Keratinocyte (primary cell): ENCODE results near the gene ALDH9A1. TPM values are rescaled to one million over a fixed set of nuclear protein-coding genes. Genes with fewer than 3 reads are reported as not detected.

ENCODE experiments used
- DNase-seq: peaks from one replicate; pipeline ENCODE4 v3.0.0-alpha.2; 2011; ENCODE audit warnings: low read depth, missing footprints, low spot score
- FAIRE-seq: peaks from 2 replicates; lab custom pipeline; 2011; peaks lifted over from hg19 to GRCh38; lab: Jason Lieb, UNC
- H2AFZ ChIP-seq: 2 replicates; pipeline ENCODE4 v1.6.0; 2012; ENCODE audit warnings: low read length, control low read depth, inconsistent platforms; ENCODE audit not compliant: control insufficient read depth
- H3K27ac ChIP-seq: 2 replicates; pipeline ENCODE4 v1.5.1; 2011; ENCODE audit warnings: low read length; ENCODE audit not compliant: control insufficient read depth, insufficient read depth
- H3K27me3 ChIP-seq: 3 replicates; pipeline ENCODE4 v1.6.0; 2011; ENCODE audit warnings: low read length; ENCODE audit not compliant: control insufficient read depth, insufficient read depth; ENCODE audit errors: extremely low read depth
- H3K36me3 ChIP-seq, 2 experiments: 2 replicates in 1 of 2; 3 replicates in 1 of 2; pipeline ENCODE4 v1.5.1; 2011; ENCODE audit warnings: low read length in 2 of 2, mild to moderate bottlenecking in 1 of 2; ENCODE audit not compliant: control insufficient read depth in 2 of 2, insufficient read depth in 2 of 2; ENCODE audit errors: extremely low read depth in 1 of 2
- H3K4me1 ChIP-seq: 3 replicates; pipeline ENCODE4 v1.5.1; 2011; ENCODE audit warnings: low read length; ENCODE audit not compliant: control insufficient read depth, insufficient read depth; ENCODE audit errors: extremely low read depth
- H3K4me2 ChIP-seq: 3 replicates; pipeline ENCODE4 v1.6.0; 2011; ENCODE audit warnings: low read depth, low read length; ENCODE audit not compliant: control insufficient read depth, insufficient read depth; ENCODE audit errors: extremely low read depth
- H3K4me3 ChIP-seq, 3 experiments: fragments of 200-600 bp in 1 of 3; sonication (generic) in 1 of 3; 2 replicates in 2 of 3; 3 replicates in 1 of 3; pipeline ENCODE4 v1.5.1; 2011 to 2016; ENCODE audit warnings: low read length in 3 of 3, mild to moderate bottlenecking in 3 of 3, control low read depth in 2 of 3, inconsistent platforms in 1 of 3, low read depth in 1 of 3, mixed read lengths in 1 of 3, mixed run types in 1 of 3, moderate library complexity in 1 of 3; ENCODE audit not compliant: control insufficient read depth in 2 of 3, insufficient read depth in 2 of 3; ENCODE audit errors: extremely low read depth in 1 of 3
- H3K79me2 ChIP-seq: 2 replicates; pipeline ENCODE4 v1.6.0; 2012; ENCODE audit warnings: low read length; ENCODE audit not compliant: control insufficient read depth, insufficient read depth
- H3K9ac ChIP-seq: 3 replicates; pipeline ENCODE4 v1.6.0; 2011; ENCODE audit warnings: low read length; ENCODE audit not compliant: control insufficient read depth, insufficient read depth; ENCODE audit errors: extremely low read depth
- H3K9me1 ChIP-seq: 3 replicates; pipeline ENCODE4 v1.6.0; 2011; ENCODE audit warnings: low read length; ENCODE audit not compliant: control insufficient read depth, insufficient read depth; ENCODE audit errors: extremely low read depth
- H3K9me3 ChIP-seq: 2 replicates; pipeline ENCODE4 v1.5.1; 2012; ENCODE audit warnings: low read depth, low read length; ENCODE audit not compliant: control insufficient read depth
- H4K20me1 ChIP-seq: 3 replicates; pipeline ENCODE4 v1.6.0; 2011; ENCODE audit warnings: low read length; ENCODE audit not compliant: control insufficient read depth, insufficient read depth; ENCODE audit errors: extremely low read depth
- EZH2 ChIP-seq: IDR thresholded peaks from one replicate; pipeline ENCODE4 v1.6.1; 2012; ENCODE audit warnings: inconsistent platforms, mild to moderate bottlenecking, low read length, moderate library complexity
- dilution Hi-C: fragments of 300-500 bp; cut with MboI; formaldehyde crosslinking; loops from one replicate; pipeline ENCODE4 v1.7.0; 2020; ENCODE audit warnings: low sequenced_read_pairs; ENCODE audit not compliant: extremely low pct_ligation_motif_present
- polyA plus RNA-seq, 5 experiments: library from polyadenylated mRNA; depleted of rRNA in 3 of 5; stranded (reverse) in 3 of 5; stranded (forward) in 1 of 5; unstranded in 1 of 5; fragments of >200 nt; gene quantifications; 1 replicate in 1 of 5; 2 replicates in 3 of 5; 3 replicates in 1 of 5; pipeline versions ENCODE4 v1.2.1 to v1.2.3, GENCODE V29; 2011 to 2012; ENCODE audit warnings: missing spikeins in 2 of 5, low read depth in 1 of 5, low replicate concordance in 1 of 5
- TF ChIP-seq, protein P1 (sequence below), 3 experiments: IDR thresholded peaks in 1 of 3; conservative IDR thresholded peaks in 1 of 3; optimal IDR thresholded peaks in 1 of 3; 2 replicates in 2 of 3; 3 replicates in 1 of 3; pipeline versions ENCODE3 to v1.5.1; 2011; ENCODE audit warnings: low read length in 3 of 3, mild to moderate bottlenecking in 3 of 3, moderate library complexity in 2 of 3, control low read depth in 1 of 3, inconsistent platforms in 1 of 3; ENCODE audit not compliant: insufficient read depth in 2 of 3; ENCODE audit errors: extremely low read depth in 1 of 3

Gene ALDH9A1
- polyA plus RNA-seq, 1 donor (not counting 4 experiments of a cell fraction or from before 2014, with no cell fraction given) = 77.4 TPM

DNA sequence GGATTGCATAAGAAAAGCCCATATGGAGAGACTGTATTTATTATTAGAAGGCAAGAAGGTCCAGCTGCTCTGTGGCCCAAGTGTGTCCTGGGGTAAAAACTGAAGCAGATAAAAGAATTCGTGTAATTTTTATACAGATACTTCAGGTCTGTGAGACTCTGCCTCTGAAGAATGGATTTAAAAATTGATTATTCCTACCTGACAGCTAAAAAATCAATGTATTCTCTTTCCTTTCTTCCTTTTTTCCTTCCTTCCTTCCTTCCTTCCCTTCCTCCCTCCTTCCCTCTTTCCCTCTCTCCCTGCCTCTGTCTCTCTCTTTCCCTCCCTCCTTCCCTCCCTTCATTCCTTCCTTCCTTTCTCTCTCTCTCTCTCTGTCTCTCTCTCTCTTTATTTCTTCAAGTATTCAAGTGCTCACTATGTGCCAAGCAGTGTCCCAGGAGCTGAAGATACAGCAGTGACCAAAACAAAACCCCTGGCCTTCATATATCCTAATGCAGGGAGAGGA is 78.7 kb downstream of the ALDH9A1 start:
- Histone ChIP-seq H3K4me3 (no peak overlapping the region), H3K4me1 (no peaks in the 10 kb centered on the region), H4K20me1 (no peaks in the 10 kb centered on the region), H3K27me3 (peaks cover 13% of the 10 kb centered on the region), H3K36me3 (no peaks in the 10 kb centered on the region), H3K9me1 (no peaks in the 10 kb centered on the region), H3K9me3 (no peaks in the 10 kb centered on the region), H3K4me2 (no peak overlapping the region), H2AFZ (no peak overlapping the region), H3K9ac (no peak overlapping the region), H3K27ac (no peak overlapping the region), H3K79me2 (no peaks in the 10 kb centered on the region)
- dilution Hi-C loops = no loop called here
- no peak for DNase-seq
- FAIRE-seq = no peak
- TF ChIP-seq EZH2 = no peak
- TF ChIP-seq, protein P1, sequence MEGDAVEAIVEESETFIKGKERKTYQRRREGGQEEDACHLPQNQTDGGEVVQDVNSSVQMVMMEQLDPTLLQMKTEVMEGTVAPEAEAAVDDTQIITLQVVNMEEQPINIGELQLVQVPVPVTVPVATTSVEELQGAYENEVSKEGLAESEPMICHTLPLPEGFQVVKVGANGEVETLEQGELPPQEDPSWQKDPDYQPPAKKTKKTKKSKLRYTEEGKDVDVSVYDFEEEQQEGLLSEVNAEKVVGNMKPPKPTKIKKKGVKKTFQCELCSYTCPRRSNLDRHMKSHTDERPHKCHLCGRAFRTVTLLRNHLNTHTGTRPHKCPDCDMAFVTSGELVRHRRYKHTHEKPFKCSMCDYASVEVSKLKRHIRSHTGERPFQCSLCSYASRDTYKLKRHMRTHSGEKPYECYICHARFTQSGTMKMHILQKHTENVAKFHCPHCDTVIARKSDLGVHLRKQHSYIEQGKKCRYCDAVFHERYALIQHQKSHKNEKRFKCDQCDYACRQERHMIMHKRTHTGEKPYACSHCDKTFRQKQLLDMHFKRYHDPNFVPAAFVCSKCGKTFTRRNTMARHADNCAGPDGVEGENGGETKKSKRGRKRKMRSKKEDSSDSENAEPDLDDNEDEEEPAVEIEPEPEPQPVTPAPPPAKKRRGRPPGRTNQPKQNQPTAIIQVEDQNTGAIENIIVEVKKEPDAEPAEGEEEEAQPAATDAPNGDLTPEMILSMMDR (optimal IDR thresholded peaks at IDR 0.05 in 1 of 3, IDR thresholded peaks at IDR 0.05 in 1 of 3, conservative IDR thresholded peaks at IDR 0.05 in 1 of 3; ENCODE audit: extremely low read depth in 1 of 3, insufficient read depth in 2 of 3, low read length in 3 of 3) = no peak

DNA sequence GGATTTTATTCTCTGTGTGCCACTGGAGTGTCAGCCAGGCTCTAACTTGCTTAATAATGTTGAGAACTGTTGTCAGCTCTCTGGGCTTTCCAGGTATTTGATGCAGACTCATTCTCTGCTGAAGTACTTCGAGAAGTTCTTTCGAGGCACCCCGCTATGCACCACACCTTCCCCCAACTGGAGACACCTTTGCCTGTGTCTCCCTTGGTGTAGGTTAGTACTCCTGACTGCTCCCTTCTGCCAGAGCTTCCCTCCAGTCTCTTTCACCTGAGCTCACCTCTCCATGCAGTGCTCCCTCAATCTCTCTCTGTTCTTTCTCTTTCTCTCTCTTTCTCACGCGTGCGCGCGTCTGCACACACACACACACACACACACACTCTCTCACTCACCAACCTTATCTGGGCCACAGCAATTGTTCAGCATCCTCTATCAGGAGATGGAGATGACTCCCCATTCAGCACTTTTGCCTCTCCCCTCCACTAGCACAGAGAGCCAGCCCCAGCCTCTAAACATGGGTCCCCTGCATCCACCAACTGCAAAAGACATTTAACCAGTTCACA is 81.3 kb downstream of the ALDH9A1 start:
- Histone ChIP-seq H3K36me3 (no peaks in the 10 kb centered on the region), H3K27ac (no peak overlapping the region), H3K9me3 (no peaks in the 10 kb centered on the region), H3K27me3 (peaks cover 13% of the 10 kb centered on the region), H3K9ac (no peak overlapping the region), H3K4me3 (no peak overlapping the region), H3K4me2 (no peak overlapping the region), H3K79me2 (no peaks in the 10 kb centered on the region), H3K4me1 (no peaks in the 10 kb centered on the region), H2AFZ (no peak overlapping the region), H3K9me1 (no peaks in the 10 kb centered on the region), H4K20me1 (no peaks in the 10 kb centered on the region)
- FAIRE-seq (no peak), DNase-seq (no peak)
- no peak for TF ChIP-seq EZH2
- TF ChIP-seq, protein P1 (optimal IDR thresholded peaks at IDR 0.05 in 1 of 3, IDR thresholded peaks at IDR 0.05 in 1 of 3, conservative IDR thresholded peaks at IDR 0.05 in 1 of 3; ENCODE audit: extremely low read depth in 1 of 3, insufficient read depth in 2 of 3, low read length in 3 of 3) = no peak
- dilution Hi-C loops = no loop called here
